Right atrium auricular region (tissue), 2 donors: ENCODE results near the gene ADAMTS17. TPM values are rescaled to one million over a fixed set of nuclear protein-coding genes. Genes with fewer than 3 reads are reported as not detected.

Experiments
- DNase-seq: peaks from one replicate; pipeline ENCODE4 v3.0.0-alpha.2; 2019; ENCODE audit warnings: low spot score
- H3K27ac ChIP-seq, 2 donors: fragments of 200-600 bp; sonication (generic); 1 replicate in 1 of 2; 2 replicates in 1 of 2; pipeline ENCODE4 v1.5.1; 2016 to 2019
- H3K27me3 ChIP-seq, 2 donors: fragments of 200-600 bp; sonication (generic); one replicate each; pipeline versions ENCODE4 v1.5.1 to v1.6.0; 2017 to 2019
- H3K36me3 ChIP-seq: fragments of 200-600 bp; sonication (generic); one replicate; pipeline ENCODE4 v1.5.1; 2016
- H3K4me1 ChIP-seq, 2 donors: fragments of 200-600 bp; sonication (generic); one replicate each; pipeline versions ENCODE4 v1.5.1 to v1.6.0; 2017 to 2019
- H3K4me3 ChIP-seq, 2 donors: fragments of 200-600 bp; sonication (generic); 1 replicate in 1 of 2; 2 replicates in 1 of 2; pipeline ENCODE4 v1.5.1; 2017 to 2019; ENCODE audit warnings: mild to moderate bottlenecking in 1 of 2, moderate library complexity in 1 of 2
- H3K9me3 ChIP-seq, 2 donors: fragments of 200-600 bp; sonication (generic); one replicate each; pipeline ENCODE4 v1.5.1; 2019
- total RNA-seq, 2 donors: library from RNA; depleted of rRNA; stranded (reverse); fragments of >200 nt; gene quantifications; one replicate each; pipeline ENCODE4 v1.1.0, GENCODE V29; 2016
- TF ChIP-seq, protein P1 (sequence below), 2 donors: fragments of 200-600 bp; sonication (generic); IDR thresholded peaks; one replicate each; pipeline ENCODE4 v1.5.1; 2019; ENCODE audit warnings: antibody characterized with exemption in 2 of 2

ADAMTS17 gene
- total RNA-seq, 2 donors from 2014 or later: 3.6 to 4.4 TPM

DNA sequence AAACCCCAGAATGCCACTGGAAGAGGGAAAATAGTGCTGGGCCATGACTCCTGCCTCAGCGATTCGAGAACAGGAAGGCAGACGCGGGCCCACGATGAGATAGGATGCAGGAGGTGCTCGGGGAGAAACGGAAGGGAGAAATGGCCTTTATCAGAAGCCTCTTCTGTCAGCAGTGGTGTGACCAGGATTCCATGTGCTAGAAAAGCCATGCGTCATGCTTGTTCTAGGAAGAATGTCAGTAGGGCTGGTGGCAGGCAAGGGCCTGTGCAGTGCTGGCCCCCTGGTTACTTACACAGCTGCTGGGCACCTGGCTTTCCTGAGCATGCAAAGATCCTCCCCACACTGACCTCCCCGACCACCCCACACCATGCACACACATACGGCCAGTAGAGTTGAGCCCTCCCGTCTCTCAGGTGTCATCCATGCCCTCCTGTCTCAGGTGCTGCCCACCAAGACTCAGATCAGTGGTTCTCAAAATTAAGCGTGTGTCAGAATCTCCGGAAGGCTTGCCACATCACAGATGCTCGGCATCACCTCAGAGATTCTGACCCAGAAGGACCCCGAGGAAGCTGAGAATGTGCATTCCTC, 106.7 kb downstream of the ADAMTS17 start:
- Histone ChIP-seq H3K9me3 (no peaks in the 10 kb centered on the region), H3K36me3 (no peaks in the 10 kb centered on the region), H3K4me1 (peaks cover 0 to 19% of the 10 kb centered on the region in 2 donors), H3K27me3 (no peaks in the 10 kb centered on the region), H3K27ac (peak overlapping the region; percentile 54 to 63), H3K4me3 (no peak overlapping the region)
- peak; percentile 77 for DNase-seq
- TF ChIP-seq, protein P1, sequence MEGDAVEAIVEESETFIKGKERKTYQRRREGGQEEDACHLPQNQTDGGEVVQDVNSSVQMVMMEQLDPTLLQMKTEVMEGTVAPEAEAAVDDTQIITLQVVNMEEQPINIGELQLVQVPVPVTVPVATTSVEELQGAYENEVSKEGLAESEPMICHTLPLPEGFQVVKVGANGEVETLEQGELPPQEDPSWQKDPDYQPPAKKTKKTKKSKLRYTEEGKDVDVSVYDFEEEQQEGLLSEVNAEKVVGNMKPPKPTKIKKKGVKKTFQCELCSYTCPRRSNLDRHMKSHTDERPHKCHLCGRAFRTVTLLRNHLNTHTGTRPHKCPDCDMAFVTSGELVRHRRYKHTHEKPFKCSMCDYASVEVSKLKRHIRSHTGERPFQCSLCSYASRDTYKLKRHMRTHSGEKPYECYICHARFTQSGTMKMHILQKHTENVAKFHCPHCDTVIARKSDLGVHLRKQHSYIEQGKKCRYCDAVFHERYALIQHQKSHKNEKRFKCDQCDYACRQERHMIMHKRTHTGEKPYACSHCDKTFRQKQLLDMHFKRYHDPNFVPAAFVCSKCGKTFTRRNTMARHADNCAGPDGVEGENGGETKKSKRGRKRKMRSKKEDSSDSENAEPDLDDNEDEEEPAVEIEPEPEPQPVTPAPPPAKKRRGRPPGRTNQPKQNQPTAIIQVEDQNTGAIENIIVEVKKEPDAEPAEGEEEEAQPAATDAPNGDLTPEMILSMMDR (IDR thresholded peaks at IDR 0.05): no peak

DNA sequence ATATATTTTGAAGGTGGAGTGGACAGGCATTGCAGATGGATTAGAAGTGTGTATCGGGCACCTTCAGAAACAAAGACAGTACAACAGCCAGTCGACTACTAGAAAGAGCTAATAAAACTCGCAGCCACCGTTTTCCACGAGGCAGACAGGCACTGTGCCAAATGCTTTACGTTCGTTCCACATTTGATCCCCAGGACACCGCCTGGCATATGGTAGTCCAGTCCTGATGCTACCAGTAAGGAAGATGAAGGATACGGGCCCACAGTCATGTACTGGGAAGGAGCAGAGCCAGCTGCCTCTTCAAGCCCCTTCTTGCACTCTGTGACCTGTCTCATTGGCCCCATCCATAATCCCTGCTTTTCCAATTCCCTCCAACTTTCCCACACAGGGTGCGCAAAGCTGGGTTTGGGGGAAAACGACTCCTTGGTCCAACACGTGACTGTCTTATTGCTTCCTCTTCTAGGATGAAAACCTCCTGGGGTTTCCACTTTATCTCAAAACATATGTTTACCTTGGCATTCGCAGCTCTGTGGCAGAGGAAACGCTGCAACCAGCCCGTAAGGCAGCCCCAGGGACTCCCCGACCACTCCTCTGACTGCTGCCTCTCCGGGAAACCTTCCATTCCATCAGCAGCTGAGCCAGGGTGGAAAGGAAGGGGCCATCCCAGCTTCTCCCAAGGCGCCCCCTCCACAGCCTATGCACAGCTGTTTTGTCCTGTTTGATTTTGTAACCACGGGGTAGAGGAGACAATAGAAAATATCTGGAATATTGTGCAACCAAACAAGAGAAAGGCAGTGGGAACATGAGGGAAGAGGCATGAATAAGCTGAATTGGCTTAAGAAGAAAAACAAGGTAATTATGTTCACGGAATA, 107.4 kb downstream of the ADAMTS17 start:
- peak overlapping the region; percentile 54 to 63 for H3K27ac ChIP-seq
- no peaks in the 10 kb centered on the region for H3K9me3 ChIP-seq
- no peaks in the 10 kb centered on the region for H3K27me3 ChIP-seq
- TF ChIP-seq, protein P1 (IDR thresholded peaks at IDR 0.05): no peak
- peak; percentile 76 for DNase-seq
- H3K36me3 ChIP-seq: no peaks in the 10 kb centered on the region
- H3K4me3 ChIP-seq: no peak overlapping the region
- H3K4me1 ChIP-seq: peaks cover 0 to 21% of the 10 kb centered on the region in 2 donors

DNA sequence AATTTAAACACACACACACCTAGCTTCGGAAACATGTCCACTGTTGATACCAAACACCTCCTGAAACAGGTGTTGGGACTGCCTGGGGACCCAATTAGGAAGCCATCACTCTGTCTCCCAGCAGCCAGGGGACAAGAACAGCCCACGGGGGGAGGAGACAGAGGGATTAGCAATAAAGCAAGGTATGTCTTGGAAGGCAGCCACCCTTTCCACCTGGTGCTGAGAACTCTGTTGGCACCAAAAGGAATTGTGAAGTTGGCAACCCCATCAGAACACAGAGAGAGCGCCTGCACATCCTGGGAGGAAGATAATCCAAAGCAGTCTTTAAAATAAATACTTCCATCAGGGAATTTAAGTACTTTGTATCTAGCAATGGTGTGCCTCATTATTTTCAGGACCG, 111.0 kb downstream of the ADAMTS17 start:
- Histone ChIP-seq H3K36me3 (no peaks in the 10 kb centered on the region), H3K4me3 (no peak overlapping the region), H3K27me3 (no peaks in the 10 kb centered on the region), H3K4me1 (peaks cover 0 to 24% of the 10 kb centered on the region in 2 donors), H3K9me3 (no peaks in the 10 kb centered on the region), H3K27ac (no peak overlapping the region)
- no peak for DNase-seq
- TF ChIP-seq, protein P1 (IDR thresholded peaks at IDR 0.05): no peak

DNA sequence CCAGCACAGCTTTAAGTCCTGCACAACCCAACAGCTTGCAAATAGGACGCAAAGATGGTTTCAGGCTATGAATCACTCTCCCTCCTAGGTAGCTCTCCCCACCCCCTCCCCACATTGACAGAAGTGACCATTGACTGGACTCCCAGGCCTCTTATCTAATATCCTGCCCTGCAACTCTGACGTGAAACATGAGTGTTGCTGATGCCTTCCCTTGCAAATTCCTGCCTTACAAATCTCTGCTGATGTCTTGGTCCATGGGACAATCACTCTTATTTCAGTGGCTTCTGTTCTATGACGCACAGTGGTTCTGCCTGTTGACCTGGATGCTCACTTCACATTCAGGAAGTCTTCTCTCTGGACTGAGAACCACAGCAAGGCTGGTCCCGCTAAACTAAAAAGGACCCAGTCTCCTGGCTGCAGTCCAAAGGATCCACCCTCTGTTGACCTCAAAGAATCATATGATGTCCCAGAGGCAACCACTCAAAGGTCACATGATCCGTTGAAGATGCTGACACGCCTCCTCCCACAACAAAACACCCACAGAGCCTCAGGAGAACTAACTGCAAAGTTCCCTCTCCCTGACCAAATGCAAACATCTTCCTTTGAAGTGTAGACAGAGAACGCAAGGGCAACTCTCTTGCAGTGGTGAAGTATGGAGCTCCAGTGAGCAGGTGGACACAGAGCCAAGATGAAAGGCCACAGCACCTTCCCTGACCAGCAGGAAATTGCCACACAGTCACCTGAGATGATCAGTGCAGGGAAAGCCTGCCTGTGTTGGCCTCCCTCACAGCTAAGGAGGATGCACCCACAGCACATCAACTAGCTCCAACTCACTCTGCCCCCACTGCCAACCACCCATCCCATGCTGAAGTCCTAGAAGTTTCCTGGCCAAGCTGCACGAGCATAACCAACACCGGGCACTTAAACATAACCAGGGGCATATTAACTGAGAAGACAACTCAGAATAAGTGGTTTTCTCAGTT, 112.3 kb downstream of the ADAMTS17 start:
- TF ChIP-seq, protein P1 (IDR thresholded peaks at IDR 0.05): no peak
- H3K36me3 ChIP-seq: no peaks in the 10 kb centered on the region
- no peaks in the 10 kb centered on the region for H3K9me3 ChIP-seq
- H3K27me3 ChIP-seq: no peaks in the 10 kb centered on the region
- no peak overlapping the region for H3K4me3 ChIP-seq
- peaks cover 0 to 11% of the 10 kb centered on the region in 2 donors for H3K4me1 ChIP-seq
- DNase-seq: no peak
- no peak overlapping the region for H3K27ac ChIP-seq

DNA sequence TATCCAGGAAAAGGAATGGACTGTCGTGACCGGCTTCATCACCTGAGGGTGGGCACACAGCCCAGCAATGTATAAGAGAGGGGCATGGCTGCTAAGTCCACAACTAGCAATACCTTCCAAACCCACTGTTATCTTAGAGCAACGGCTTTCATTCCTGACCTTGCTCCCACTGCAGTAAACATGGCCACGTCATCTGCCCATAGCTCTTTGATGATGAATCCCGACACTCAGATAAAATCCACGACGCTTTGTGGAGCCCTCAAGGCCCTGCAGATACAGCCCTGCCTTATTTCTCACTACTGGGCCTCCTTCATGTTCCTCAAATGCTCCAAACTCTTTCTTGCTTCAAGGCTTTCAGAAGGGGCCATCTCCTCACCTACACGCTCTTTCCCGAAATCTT, 114.0 kb downstream of the ADAMTS17 start:
- no peak overlapping the region for H3K4me3 ChIP-seq
- DNase-seq: no peak
- H3K27me3 ChIP-seq: no peaks in the 10 kb centered on the region
- H3K36me3 ChIP-seq: no peaks in the 10 kb centered on the region
- no peaks in the 10 kb centered on the region for H3K9me3 ChIP-seq
- no peak overlapping the region for H3K27ac ChIP-seq
- peaks cover 0 to 5% of the 10 kb centered on the region in 2 donors for H3K4me1 ChIP-seq
- TF ChIP-seq, protein P1 (IDR thresholded peaks at IDR 0.05): no peak
